Astrocyte (in vitro differentiated cells and primary cell): Measurements from ENCODE around the gene AMOTL2. TPM values are rescaled to one million over a fixed set of nuclear protein-coding genes. Genes with fewer than 3 reads are reported as not detected.
A peak's percentile ranks its signal among the peaks of the same experiment; 100 is the strongest.

Experiments used
- DNase-seq: peaks from one replicate; pipeline ENCODE4 v3.0.0-alpha.2; 2010; ENCODE audit warnings: low read depth
- FAIRE-seq: peaks from 2 replicates; lab custom pipeline; 2011; peaks lifted over from hg19 to GRCh38; lab: Jason Lieb, UNC
- H2AFZ ChIP-seq: 2 replicates; pipeline ENCODE4 v1.6.0; 2012; ENCODE audit warnings: low read depth, low read length, inconsistent platforms
- H3K27ac ChIP-seq: 2 replicates; pipeline ENCODE4 v1.5.1; 2011; ENCODE audit warnings: low read depth, low read length, inconsistent platforms
- H3K27me3 ChIP-seq: 2 replicates; pipeline ENCODE4 v1.6.0; 2011; ENCODE audit warnings: low read length, inconsistent platforms; ENCODE audit not compliant: insufficient read depth
- H3K36me3 ChIP-seq: 2 replicates; pipeline ENCODE4 v1.5.1; 2011; ENCODE audit warnings: low read length, inconsistent platforms; ENCODE audit not compliant: insufficient read depth
- H3K4me1 ChIP-seq: 2 replicates; pipeline ENCODE4 v1.5.1; 2011; ENCODE audit warnings: low read length, inconsistent platforms; ENCODE audit not compliant: insufficient read depth
- H3K4me2 ChIP-seq: 2 replicates; pipeline ENCODE4 v1.6.0; 2012; ENCODE audit warnings: low read length, inconsistent platforms
- H3K4me3 ChIP-seq: 2 replicates; pipeline ENCODE4 v1.5.1; 2011; ENCODE audit warnings: low read depth, mild to moderate bottlenecking, low read length, inconsistent platforms; ENCODE audit not compliant: insufficient read depth
- H3K79me2 ChIP-seq: 2 replicates; pipeline ENCODE4 v1.6.0; 2012; ENCODE audit warnings: mild to moderate bottlenecking, low read length, inconsistent platforms; ENCODE audit not compliant: insufficient read depth
- H3K9ac ChIP-seq: 2 replicates; pipeline ENCODE4 v1.6.0; 2012; ENCODE audit warnings: mild to moderate bottlenecking, low read length, inconsistent platforms
- H3K9me3 ChIP-seq: 2 replicates; pipeline ENCODE4 v1.5.1; 2012; ENCODE audit warnings: low read depth, mild to moderate bottlenecking, low read length, inconsistent platforms; ENCODE audit not compliant: insufficient read depth
- H4K20me1 ChIP-seq: 2 replicates; pipeline ENCODE4 v1.6.0; 2012; ENCODE audit warnings: low read length, inconsistent platforms; ENCODE audit not compliant: insufficient read depth
- H3K27ac Mint-ChIP-seq: one replicate; pipeline ENCODE4 v1.8.0; 2021; ENCODE audit warnings: mild to moderate bottlenecking, mixed read lengths; ENCODE audit not compliant: unreplicated experiment
- H3K27me3 Mint-ChIP-seq: one replicate; pipeline ENCODE4 v1.8.0; 2021; ENCODE audit warnings: low read depth, mixed read lengths; ENCODE audit not compliant: unreplicated experiment
- H3K36me3 Mint-ChIP-seq: one replicate; pipeline ENCODE4 v1.8.0; 2021; ENCODE audit warnings: low read depth, mixed read lengths; ENCODE audit not compliant: unreplicated experiment
- H3K4me1 Mint-ChIP-seq: one replicate; pipeline ENCODE4 v1.8.0; 2021; ENCODE audit warnings: low read depth, mixed read lengths; ENCODE audit not compliant: unreplicated experiment
- H3K4me3 Mint-ChIP-seq: one replicate; pipeline ENCODE4 v1.8.0; 2021; ENCODE audit warnings: mild to moderate bottlenecking, moderate library complexity, mixed read lengths; ENCODE audit not compliant: unreplicated experiment
- H3K9me3 Mint-ChIP-seq: one replicate; pipeline ENCODE4 v1.8.0; 2021; ENCODE audit warnings: mild to moderate bottlenecking, mixed read lengths; ENCODE audit not compliant: unreplicated experiment
- CTCF ChIP-seq: IDR thresholded peaks from 2 replicates; pipeline ENCODE4 v1.5.1; 2011; ENCODE audit warnings: low read depth, mild to moderate bottlenecking, inconsistent platforms, low read length, moderate library complexity; ENCODE audit not compliant: insufficient read depth
- EZH2 ChIP-seq: IDR thresholded peaks from 2 replicates; pipeline ENCODE4 v1.6.1; 2012; ENCODE audit warnings: mild to moderate bottlenecking, low read length, inconsistent platforms; ENCODE audit not compliant: insufficient read depth
- total RNA-seq: library from RNA; stranded (reverse); gene quantifications from 2 replicates; pipeline ENCODE4 v1.2.1, GENCODE V29; 2021

AMOTL2 gene
- total RNA-seq, 1 donor from 2014 or later: 197 TPM

GRCh38 chr3:134370611-134371531 lies 3.4 kb downstream of the AMOTL2 start:
- H3K36me3 ChIP-seq: peaks cover 53% of the 10 kb centered on the region
- DNase-seq: no peak
- Mint-ChIP-seq H3K27ac (peak overlapping the region; percentile 99), H3K36me3 (peaks cover 27% of the 10 kb centered on the region), H3K4me3 (peak overlapping the region; percentile 96), H3K9me3 (no peaks in the 10 kb centered on the region), H3K4me1 (peaks cover 45% of the 10 kb centered on the region), H3K27me3 (no peaks in the 10 kb centered on the region)
- no peaks in the 10 kb centered on the region for H3K27me3 ChIP-seq
- peak overlapping the region; percentile 100 for H3K27ac ChIP-seq
- TF ChIP-seq CTCF (no peak), EZH2 (no peak)
- H3K4me2 ChIP-seq: peak overlapping the region; percentile 100
- peaks cover 77% of the 10 kb centered on the region for H4K20me1 ChIP-seq
- peak overlapping the region; percentile 100 for H3K9ac ChIP-seq
- H3K9me3 ChIP-seq: no peaks in the 10 kb centered on the region
- H3K79me2 ChIP-seq: peaks cover 80% of the 10 kb centered on the region
- FAIRE-seq: no peak
- H3K4me1 ChIP-seq: peaks cover 75% of the 10 kb centered on the region
- H3K4me3 ChIP-seq: peak overlapping the region; percentile 99
- H2AFZ ChIP-seq: no peak overlapping the region

- H3K4me1 Mint-ChIP-seq: peaks cover 43% of the 10 kb centered on the region
- DNase-seq (no peak), FAIRE-seq (no peak)
- Histone ChIP-seq H3K27ac (peak overlapping the region; percentile 100), H3K4me1 (peaks cover 78% of the 10 kb centered on the region), H3K4me2 (peak overlapping the region; percentile 100), H3K36me3 (peaks cover 61% of the 10 kb centered on the region), H3K4me3 (peak overlapping the region; percentile 34), H3K79me2 (peaks cover 78% of the 10 kb centered on the region), H3K9ac (peak overlapping the region; percentile 100), H3K27me3 (no peaks in the 10 kb centered on the region), H2AFZ (no peak overlapping the region), H3K9me3 (no peaks in the 10 kb centered on the region), H4K20me1 (peaks cover 85% of the 10 kb centered on the region)
- TF ChIP-seq EZH2 (no peak), CTCF (no peak)
- H3K36me3 Mint-ChIP-seq: peaks cover 32% of the 10 kb centered on the region
- H3K27ac Mint-ChIP-seq: peak overlapping the region; percentile 86
- H3K4me3 Mint-ChIP-seq: peak overlapping the region; percentile 75
- H3K27me3 Mint-ChIP-seq: no peaks in the 10 kb centered on the region
- no peaks in the 10 kb centered on the region for H3K9me3 Mint-ChIP-seq
Observed at GRCh38 chr3:134369861-134370596, 4.2 kb downstream of the AMOTL2 start.
